ENCODE data around the gene DNAJC30. TPM values are rescaled to one million over a fixed set of nuclear protein-coding genes. Genes with fewer than 3 reads are reported as not detected.

DNAJC30 gene
- total and polyA plus RNA-seq, 2 of the 8 experiments (the other 6 are each of a cell fraction or from before 2014, with no cell fraction given) = 6.1 to 6.3 TPM

DNA sequence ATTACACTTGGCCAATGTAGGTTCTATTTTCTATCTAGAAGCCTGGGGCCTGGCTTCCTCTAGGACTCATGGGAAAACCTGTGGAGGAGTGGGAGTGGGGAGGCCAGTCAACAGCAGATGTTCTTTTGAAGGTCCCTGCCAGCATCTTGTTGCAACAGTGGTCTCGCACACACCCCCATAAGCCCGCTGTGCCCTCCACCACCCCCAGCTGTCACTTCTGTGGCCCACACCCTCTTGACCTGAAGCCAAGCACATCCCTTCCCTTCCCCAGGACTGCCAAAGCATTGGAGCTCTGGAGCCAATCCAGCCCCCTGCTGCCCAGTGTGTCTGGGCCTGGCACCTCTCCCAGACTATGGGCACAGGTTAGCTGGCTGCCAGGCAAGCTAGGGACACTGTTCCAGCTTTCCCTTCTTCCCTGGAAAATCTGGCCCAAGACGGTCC is 38.1 kb upstream of the DNAJC30 start:
- Histone ChIP-seq H2BK12ac (ENCODE audit: low read depth, low read length) (no peak overlapping the region), H3K56ac (replicated peaks; ENCODE audit: insufficient read length, low read depth, low read length) (no peak overlapping the region), H3K36me3 (ENCODE audit: control insufficient read depth in 2 of 4, insufficient read depth in 4 of 4, low read length in 3 of 4) (no peaks in the 10 kb centered on the region), H2BK120ac (replicated peaks; ENCODE audit: low read depth, low read length) (no peak overlapping the region), H4K20me1 (replicated peaks in 1 of 2; ENCODE audit: control insufficient read depth in 1 of 2, insufficient read depth in 2 of 2, low read length in 2 of 2) (peaks cover 6 to 11% of the 10 kb centered on the region in 2 experiments), H2BK5ac (ENCODE audit: low read depth, low read length) (no peak overlapping the region), H3K23me2 (ENCODE audit: low read depth, low read length) (peaks cover 6% of the 10 kb centered on the region; the same call in 1 of the 2 replicates), H2AFZ (ENCODE audit: low read length) (no peak overlapping the region), H3K9ac (replicated peaks in 1 of 4; ENCODE audit: extremely low read depth in 1 of 4, low read depth in 3 of 4, low read length in 3 of 4) (no peak overlapping the region), H3K4me3 (ENCODE audit: extremely low read depth in 1 of 4, insufficient read depth in 2 of 4, low read depth in 3 of 4, low read length in 4 of 4) (no peak overlapping the region), H3K23ac (ENCODE audit: insufficient read length) (no peak overlapping the region), H4K91ac (replicated peaks; ENCODE audit: insufficient read length, low read length) (no peak overlapping the region), H3K9me3 (ENCODE audit: insufficient read depth in 2 of 2, low read depth in 1 of 2, low read length in 1 of 2) (no peaks in the 10 kb centered on the region), H3K18ac (ENCODE audit: extremely low read depth, low read length) (no peak overlapping the region), H3K14ac (ENCODE audit: insufficient read length) (no peak overlapping the region), H2BK20ac (ENCODE audit: low read length) (no peak overlapping the region), H3K79me2 (ENCODE audit: control insufficient read depth in 1 of 2, insufficient read depth in 2 of 2, low read length in 2 of 2) (no peaks in the 10 kb centered on the region), H3K4me2 (ENCODE audit: insufficient read depth in 1 of 2, low read depth in 2 of 2, low read length in 2 of 2) (no peak overlapping the region), H4K8ac (ENCODE audit: extremely low read depth, insufficient read depth, low read length) (no peak overlapping the region), H3K4ac (replicated peaks; ENCODE audit: insufficient read length, low read depth, low read length) (no peak overlapping the region), H4K5ac (ENCODE audit: insufficient read length, low read depth, low read length) (no peak overlapping the region), H2BK15ac (ENCODE audit: low read length) (no peak overlapping the region), H3K27ac (ENCODE audit: low read depth, low read length) (no peak overlapping the region), H3K27me3 (replicated peaks in 1 of 4; ENCODE audit: control insufficient read depth in 3 of 4, extremely low read depth in 1 of 4, insufficient read depth in 3 of 4, low read length in 3 of 4) (peaks cover 0 to 18% (median 13%) of the 10 kb centered on the region in 4 experiments; a peak in 5 of 7 replicates), H3K4me1 (replicated peaks in 1 of 4; ENCODE audit: control insufficient read depth in 3 of 4, insufficient read depth in 4 of 4, low read length in 3 of 4) (no peaks in the 10 kb centered on the region; a peak in 1 of 7 replicates), H3K79me1 (ENCODE audit: low read depth, low read length) (peaks cover 5% of the 10 kb centered on the region), H2AK5ac (ENCODE audit: low read depth, low read length) (no peak overlapping the region)
- 67% methylated on average over 3 of the region's 3 CpGs; no CpG with 5 or more reads in 1 of the 2 experiments for WGBS, 2 experiments (ENCODE audit: extremely low coverage in 1 of 2, insufficient coverage in 1 of 2, insufficient read length in 1 of 2, insufficient replicate concordance in 2 of 2, low coverage in 1 of 2, low lambda C conversion rate in 2 of 2, missing lambda C conversion rate in 1 of 2)
- POLR2A ChIA-PET (ENCODE audit: partially characterized antibody) = no interaction called here
- FAIRE-seq = no peak
- CTCF ChIA-PET (ENCODE audit: partially characterized antibody) = interaction anchor here (0.7 to 1.7 kb wide), 5 partner anchors 12 to 115 kb away, joined by 3 to 6 read pairs (median 4); no protein-coding TSS in a partner anchor
- DNase-seq (ENCODE audit: low read depth in 1 of 2, low spot score in 2 of 2) = no peak
- TF ChIP-seq RFX5 (IDR thresholded peaks at IDR 0.05; ENCODE audit: borderline replicate concordance, low read depth, low read length) = no peak
- no peak for TF ChIP-seq CTBP2 (IDR thresholded peaks at IDR 0.05; ENCODE audit: borderline replicate concordance, insufficient read depth, insufficient read length, low read length)
- no peak for TF ChIP-seq TAF1 (IDR thresholded peaks at IDR 0.05; ENCODE audit: low read depth, low read length)
- no peak for TF ChIP-seq SP1 (IDR thresholded peaks at IDR 0.05; ENCODE audit: low read depth, low read length)
- TF ChIP-seq POLR2AphosphoS5 (IDR thresholded peaks at IDR 0.05; ENCODE audit: low read depth, low read length) = no peak
- no peak for TF ChIP-seq SRF (IDR thresholded peaks at IDR 0.05; ENCODE audit: low read depth, low read length)
- no peak for TF ChIP-seq JUND (IDR thresholded peaks at IDR 0.05; ENCODE audit: low read length)
- no peak for TF ChIP-seq EGR1 (IDR thresholded peaks at IDR 0.05; ENCODE audit: borderline replicate concordance, low read depth, low read length)
- TF ChIP-seq ATF2 (IDR thresholded peaks at IDR 0.05; ENCODE audit: low read length) = no peak
- TF ChIP-seq, protein P1, sequence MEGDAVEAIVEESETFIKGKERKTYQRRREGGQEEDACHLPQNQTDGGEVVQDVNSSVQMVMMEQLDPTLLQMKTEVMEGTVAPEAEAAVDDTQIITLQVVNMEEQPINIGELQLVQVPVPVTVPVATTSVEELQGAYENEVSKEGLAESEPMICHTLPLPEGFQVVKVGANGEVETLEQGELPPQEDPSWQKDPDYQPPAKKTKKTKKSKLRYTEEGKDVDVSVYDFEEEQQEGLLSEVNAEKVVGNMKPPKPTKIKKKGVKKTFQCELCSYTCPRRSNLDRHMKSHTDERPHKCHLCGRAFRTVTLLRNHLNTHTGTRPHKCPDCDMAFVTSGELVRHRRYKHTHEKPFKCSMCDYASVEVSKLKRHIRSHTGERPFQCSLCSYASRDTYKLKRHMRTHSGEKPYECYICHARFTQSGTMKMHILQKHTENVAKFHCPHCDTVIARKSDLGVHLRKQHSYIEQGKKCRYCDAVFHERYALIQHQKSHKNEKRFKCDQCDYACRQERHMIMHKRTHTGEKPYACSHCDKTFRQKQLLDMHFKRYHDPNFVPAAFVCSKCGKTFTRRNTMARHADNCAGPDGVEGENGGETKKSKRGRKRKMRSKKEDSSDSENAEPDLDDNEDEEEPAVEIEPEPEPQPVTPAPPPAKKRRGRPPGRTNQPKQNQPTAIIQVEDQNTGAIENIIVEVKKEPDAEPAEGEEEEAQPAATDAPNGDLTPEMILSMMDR (IDR thresholded peaks at IDR 0.05; ENCODE audit: control extremely low read depth in 1 of 3, insufficient read depth in 1 of 3, low read depth in 1 of 3, low read length in 3 of 3) = no peak
- no peak for TF ChIP-seq CREB1 (IDR thresholded peaks at IDR 0.05)
